Measurements from ENCODE around the gene AGXT2.
"Not testable (repeated sequence)": the region's sequence is repeated elsewhere in the genome, so short reads cannot be mapped to it uniquely, and the experiment has no call there.

Gene AGXT2

GRCh38 chr5:35010676-35011075 lies 37.1 kb downstream of the AGXT2 start:
- DNase-seq: no peak

- peak; percentile 31 for DNase-seq
Observed at GRCh38 chr5:35009657-35010056, 38.1 kb downstream of the AGXT2 start.

GRCh38 chr5:35009019-35009418 lies 38.7 kb downstream of the AGXT2 start:
- DNase-seq: no peak

- no peak for DNase-seq
Observed at GRCh38 chr5:35004771-35005170, 43.0 kb downstream of the AGXT2 start.

- DNase-seq: no peak
Observed at GRCh38 chr5:35004200-35004599, 43.5 kb downstream of the AGXT2 start.

GRCh38 chr5:35003018-35003957 lies 44.5 kb downstream of the AGXT2 start:
- DNase-seq: no peak

- no peak for DNase-seq
Observed at GRCh38 chr5:35002459-35002858, 45.3 kb downstream of the AGXT2 start.

GRCh38 chr5:35001842-35002241 lies 45.9 kb downstream of the AGXT2 start:
- DNase-seq: no peak

GRCh38 chr5:34998058-34998789 lies 49.5 kb downstream of the AGXT2 start:
- DNase-seq: no peak

GRCh38 chr5:34996261-34996660 lies 51.5 kb downstream of the AGXT2 start:
- no peak for DNase-seq

- DNase-seq: no peak
Observed at GRCh38 chr5:34993951-34994350, 53.8 kb downstream of the AGXT2 start.

GRCh38 chr5:34991486-34992238 lies 56.1 kb downstream of the AGXT2 start:
- peak; percentile 87 for DNase-seq

- DNase-seq: no peak
Observed at GRCh38 chr5:34986965-34987364, 60.8 kb downstream of the AGXT2 start.

- no peak for DNase-seq
Observed at GRCh38 chr5:34982823-34983222, 64.9 kb downstream of the AGXT2 start.

GRCh38 chr5:34978681-34979080 lies 69.1 kb downstream of the AGXT2 start:
- no peak for DNase-seq

GRCh38 chr5:34977934-34978613 lies 69.7 kb downstream of the AGXT2 start:
- DNase-seq: no peak

- DNase-seq: no peak
Observed at GRCh38 chr5:34976347-34976746, 71.4 kb downstream of the AGXT2 start.

- not testable (repeated sequence) for DNase-seq
Observed at GRCh38 chr5:34971655-34972054, 76.1 kb downstream of the AGXT2 start.

- DNase-seq: no peak
Observed at GRCh38 chr5:34970552-34970951, 77.2 kb downstream of the AGXT2 start.

- DNase-seq: no peak
Observed at GRCh38 chr5:34968258-34968657, 79.5 kb downstream of the AGXT2 start.

- DNase-seq: no peak
Observed at GRCh38 chr5:34967540-34967939, 80.2 kb downstream of the AGXT2 start.

GRCh38 chr5:34959323-34959722 lies 88.4 kb downstream of the AGXT2 start:
- peak; percentile 63 for DNase-seq
